Right lobe of liver (tissue), 4 donors: ENCODE results near the gene MCTP1.

Experiments used
- POLR2A ChIP-seq: fragments of 450-650 bp; IDR thresholded peaks from one replicate; pipeline ENCODE4 v1.6.1; 2017; ENCODE audit warnings: antibody characterized with exemption, mild to moderate bottlenecking
- TF ChIP-seq, protein P1 (sequence below), 4 donors: fragments of 200-600 bp in 3 of 4; fragments of 450-650 bp in 1 of 4; IDR thresholded peaks; one replicate each; pipeline versions ENCODE4 v1.5.1 to v1.8.0; 2016 to 2022; ENCODE audit warnings: antibody characterized with exemption in 4 of 4, mild to moderate bottlenecking in 2 of 4
- donor health status: DM: no; HTN: no; CAD: no.
- donor health status: DM: no; HTN: no; CAD: no.
- donor health status: DM: no; HTN: yes; CAD: no.

DNA sequence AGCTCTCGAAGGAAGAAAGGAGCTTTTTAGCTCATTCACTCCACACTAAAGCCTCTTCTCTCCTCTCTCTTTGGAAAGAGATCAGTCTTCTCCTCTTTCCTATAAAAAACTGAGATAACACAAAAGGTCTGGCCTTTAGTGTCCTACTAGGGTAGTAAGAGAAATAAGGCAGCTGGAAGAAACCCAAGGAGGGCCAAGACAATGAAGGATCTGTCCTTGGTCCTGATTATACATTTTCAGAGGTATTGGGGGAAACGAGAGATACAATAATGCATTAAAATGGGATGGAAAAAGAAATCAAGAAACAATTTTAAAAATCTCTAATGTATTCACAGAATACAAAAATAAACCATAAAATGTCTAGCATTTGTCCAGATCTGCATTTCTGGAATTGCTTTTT, 482.4 kb downstream of the MCTP1 start:
- TF ChIP-seq, protein P1, sequence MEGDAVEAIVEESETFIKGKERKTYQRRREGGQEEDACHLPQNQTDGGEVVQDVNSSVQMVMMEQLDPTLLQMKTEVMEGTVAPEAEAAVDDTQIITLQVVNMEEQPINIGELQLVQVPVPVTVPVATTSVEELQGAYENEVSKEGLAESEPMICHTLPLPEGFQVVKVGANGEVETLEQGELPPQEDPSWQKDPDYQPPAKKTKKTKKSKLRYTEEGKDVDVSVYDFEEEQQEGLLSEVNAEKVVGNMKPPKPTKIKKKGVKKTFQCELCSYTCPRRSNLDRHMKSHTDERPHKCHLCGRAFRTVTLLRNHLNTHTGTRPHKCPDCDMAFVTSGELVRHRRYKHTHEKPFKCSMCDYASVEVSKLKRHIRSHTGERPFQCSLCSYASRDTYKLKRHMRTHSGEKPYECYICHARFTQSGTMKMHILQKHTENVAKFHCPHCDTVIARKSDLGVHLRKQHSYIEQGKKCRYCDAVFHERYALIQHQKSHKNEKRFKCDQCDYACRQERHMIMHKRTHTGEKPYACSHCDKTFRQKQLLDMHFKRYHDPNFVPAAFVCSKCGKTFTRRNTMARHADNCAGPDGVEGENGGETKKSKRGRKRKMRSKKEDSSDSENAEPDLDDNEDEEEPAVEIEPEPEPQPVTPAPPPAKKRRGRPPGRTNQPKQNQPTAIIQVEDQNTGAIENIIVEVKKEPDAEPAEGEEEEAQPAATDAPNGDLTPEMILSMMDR (IDR thresholded peaks at IDR 0.05), result no peak
- TF ChIP-seq POLR2A, result no peak
